ENCODE measurements around the gene TEKT5. TPM values are rescaled to one million over a fixed set of nuclear protein-coding genes. Genes with fewer than 3 reads are reported as not detected.

The TEKT5 gene
- total and polyA plus RNA-seq, 9 of the 15 experiments (the other 6 are each of a cell fraction or from before 2014, with no cell fraction given) = 0.10 to 0.19 TPM; not detected in 7

- TF ChIP-seq PCBP2 (IDR thresholded peaks at IDR 0.05; ENCODE audit: low read depth, low read length, poor library complexity, severe bottlenecking) = no peak
- no peak for TF ChIP-seq BCLAF1 (IDR thresholded peaks at IDR 0.05; ENCODE audit: borderline replicate concordance in 1 of 2, control insufficient read depth in 1 of 2, low read depth in 2 of 2, low read length in 1 of 2)
- no peak for TF ChIP-seq DLX4 (CRISPR knock-in tag; IDR thresholded peaks at IDR 0.05)
- peak; percentile 90 for TF ChIP-seq ARID4B (CRISPR knock-in tag; IDR thresholded peaks at IDR 0.05)
- no peak for TF ChIP-seq TAL1 (IDR thresholded peaks at IDR 0.05)
- TF ChIP-seq ARID3B (CRISPR knock-in tag; IDR thresholded peaks at IDR 0.05; ENCODE audit: borderline replicate concordance) = no peak
- no peak for TF ChIP-seq THAP12 (CRISPR knock-in tag; IDR thresholded peaks at IDR 0.05)
- no peak for TF ChIP-seq FOXJ3 (CRISPR knock-in tag; IDR thresholded peaks at IDR 0.05)
Observed at GRCh38 chr16:10743610-10744369, 49.1 kb upstream of the TEKT5 start, which contains the start of gene NUBP1 (continued).
